Thyroid gland (tissue), 4 donors: ENCODE results near the gene TIMM8B. TPM values are rescaled to one million over a fixed set of nuclear protein-coding genes. Genes with fewer than 3 reads are reported as not detected.

Experiments used
- DNase-seq, 2 donors: peaks; one replicate each; pipeline ENCODE4 v3.0.0-alpha.2; 2019
- H3K27ac ChIP-seq, 3 donors: fragments of 200-600 bp; sonication (generic); 1 replicate in 2 of 3; 2 replicates in 1 of 3; pipeline ENCODE4 v1.5.1; 2016 to 2019; ENCODE audit warnings: mild to moderate bottlenecking in 1 of 3, moderate library complexity in 1 of 3
- H3K27me3 ChIP-seq: fragments of 200-600 bp; sonication (generic); one replicate; pipeline ENCODE4 v1.5.1; 2019
- H3K36me3 ChIP-seq, 2 donors: fragments of 200-600 bp; sonication (generic); one replicate each; pipeline ENCODE4 v1.5.1; 2016 to 2019
- H3K4me1 ChIP-seq, 2 donors: fragments of 200-600 bp; sonication (generic); one replicate each; pipeline ENCODE4 v1.5.1; 2017 to 2019
- H3K4me3 ChIP-seq, 3 donors: fragments of 200-600 bp; sonication (generic); replicated peaks in 1 of 3; 1 replicate in 2 of 3; 2 replicates in 1 of 3; pipeline ENCODE4 v1.5.1; 2016; ENCODE audit warnings: mild to moderate bottlenecking in 1 of 3
- H3K9me3 ChIP-seq: fragments of 200-600 bp; sonication (generic); one replicate; pipeline ENCODE4 v1.5.1; 2017
- CTCF ChIP-seq, 6 experiments: fragments of 200-600 bp in 3 of 6; fragments of 450-650 bp in 3 of 6; sonication (generic) in 3 of 6; IDR thresholded peaks; one replicate each; pipeline ENCODE4 v1.5.1; 2016 to 2019; ENCODE audit warnings: antibody characterized with exemption in 6 of 6, mild to moderate bottlenecking in 2 of 6, inconsistent platforms in 1 of 6, moderate library complexity in 1 of 6
- POLR2A ChIP-seq, 2 donors: fragments of 450-650 bp; IDR thresholded peaks; one replicate each; pipeline ENCODE4 v1.6.1; 2017; ENCODE audit warnings: antibody characterized with exemption in 2 of 2, mild to moderate bottlenecking in 2 of 2, moderate library complexity in 1 of 2
- WGBS, 2 donors: methylation state at CpG; one replicate each; pipeline ENCODE4 v1.1.5; 2017; 5-methylcytosine and 5-hydroxymethylcytosine counted together
- intact Hi-C: fragments of 100-400 bp; cut with DNase I; formaldehyde crosslinking; loops from one replicate; pipeline ENCODE4 v1.15.1; 2023
- total RNA-seq, 4 donors: library from RNA; depleted of rRNA; stranded (reverse); fragments of >200 nt; gene quantifications; one replicate each; pipeline ENCODE4 v1.2.3, GENCODE V29; 2016

TIMM8B gene
- total RNA-seq, 4 donors from 2014 or later: 11.8 to 55.8 (median 27.5) TPM

GRCh38 chr11:112114460-112114859, 27.9 kb upstream of the TIMM8B start:
- Histone ChIP-seq H3K4me1 (no peaks in the 10 kb centered on the region), H3K27ac (no peak overlapping the region), H3K9me3 (no peaks in the 10 kb centered on the region), H3K4me3 (no peak overlapping the region), H3K36me3 (no peaks in the 10 kb centered on the region), H3K27me3 (no peaks in the 10 kb centered on the region)
- no peak for TF ChIP-seq CTCF (IDR thresholded peaks at IDR 0.05)
- TF ChIP-seq POLR2A (IDR thresholded peaks at IDR 0.05): no peak
- intact Hi-C loops: loop anchor here (5.0 kb wide), 1 partner anchor 168 kb away; no protein-coding TSS in a partner anchor
- DNase-seq: no peak
- 88 to 92% methylated on average over 2 of the region's 2 CpGs for WGBS, 2 donors

- TF ChIP-seq CTCF (IDR thresholded peaks at IDR 0.05) (peak in 5 of 6 experiments; percentile 41 to 69 (median 53)), POLR2A (IDR thresholded peaks at IDR 0.05) (no peak)
- H3K4me3 ChIP-seq: no peak overlapping the region
- H3K9me3 ChIP-seq: no peaks in the 10 kb centered on the region
- no peaks in the 10 kb centered on the region for H3K4me1 ChIP-seq
- H3K27ac ChIP-seq: no peak overlapping the region
- no peaks in the 10 kb centered on the region for H3K36me3 ChIP-seq
- no peak for DNase-seq
- H3K27me3 ChIP-seq: no peaks in the 10 kb centered on the region
- intact Hi-C loops: loop anchor here (5.0 kb wide), 1 partner anchor 169 kb away; no protein-coding TSS in a partner anchor
- WGBS, 2 donors: 60 to 62% methylated on average over 6 of the region's 6 CpGs
Observed at GRCh38 chr11:112113539-112114457, 27.2 kb upstream of the TIMM8B start.

- Histone ChIP-seq H3K4me1 (no peaks in the 10 kb centered on the region), H3K9me3 (no peaks in the 10 kb centered on the region), H3K27me3 (no peaks in the 10 kb centered on the region), H3K36me3 (no peaks in the 10 kb centered on the region), H3K4me3 (no peak overlapping the region), H3K27ac (no peak overlapping the region)
- TF ChIP-seq POLR2A (IDR thresholded peaks at IDR 0.05): no peak
- no peak for DNase-seq
- 96 to 100% methylated on average over 8 of the region's 8 CpGs for WGBS, 2 donors
- intact Hi-C loops: no loop called here
Observed at GRCh38 chr11:112106070-112106469, 19.5 kb upstream of the TIMM8B start.

- no peak for TF ChIP-seq CTCF (IDR thresholded peaks at IDR 0.05)
- TF ChIP-seq POLR2A (IDR thresholded peaks at IDR 0.05): no peak
- Histone ChIP-seq H3K4me1 (no peaks in the 10 kb centered on the region), H3K36me3 (peaks cover 0 to 3% of the 10 kb centered on the region in 2 donors), H3K27ac (no peak overlapping the region), H3K27me3 (no peaks in the 10 kb centered on the region), H3K4me3 (no peak overlapping the region), H3K9me3 (no peaks in the 10 kb centered on the region)
- intact Hi-C loops: no loop called here
- 94 to 97% methylated on average over 6 of the region's 6 CpGs for WGBS, 2 donors
- DNase-seq: no peak
Observed at GRCh38 chr11:112103446-112103845, 16.9 kb upstream of the TIMM8B start.

GRCh38 chr11:112100462-112100861, 13.9 kb upstream of the TIMM8B start:
- H3K9me3 ChIP-seq: no peaks in the 10 kb centered on the region
- intact Hi-C loops: no loop called here
- H3K4me1 ChIP-seq: no peaks in the 10 kb centered on the region
- DNase-seq: no peak
- H3K36me3 ChIP-seq: peaks cover 4 to 14% of the 10 kb centered on the region in 2 donors
- no peaks in the 10 kb centered on the region for H3K27me3 ChIP-seq
- TF ChIP-seq POLR2A (IDR thresholded peaks at IDR 0.05): no peak
- TF ChIP-seq CTCF (IDR thresholded peaks at IDR 0.05): no peak
- WGBS, 2 donors: 76 to 84% methylated on average over 2 of the region's 2 CpGs
- no peak overlapping the region for H3K4me3 ChIP-seq
- no peak overlapping the region for H3K27ac ChIP-seq
